GOT3 (cell line): Measurements from ENCODE around the gene SIK3.

Experiments used
- DNase-seq: peaks from one replicate; lab custom pipeline; 2025; ENCODE audit warnings: mixed read lengths; lab: John Stamatoyannopoulos, UW

The SIK3 gene

DNA sequence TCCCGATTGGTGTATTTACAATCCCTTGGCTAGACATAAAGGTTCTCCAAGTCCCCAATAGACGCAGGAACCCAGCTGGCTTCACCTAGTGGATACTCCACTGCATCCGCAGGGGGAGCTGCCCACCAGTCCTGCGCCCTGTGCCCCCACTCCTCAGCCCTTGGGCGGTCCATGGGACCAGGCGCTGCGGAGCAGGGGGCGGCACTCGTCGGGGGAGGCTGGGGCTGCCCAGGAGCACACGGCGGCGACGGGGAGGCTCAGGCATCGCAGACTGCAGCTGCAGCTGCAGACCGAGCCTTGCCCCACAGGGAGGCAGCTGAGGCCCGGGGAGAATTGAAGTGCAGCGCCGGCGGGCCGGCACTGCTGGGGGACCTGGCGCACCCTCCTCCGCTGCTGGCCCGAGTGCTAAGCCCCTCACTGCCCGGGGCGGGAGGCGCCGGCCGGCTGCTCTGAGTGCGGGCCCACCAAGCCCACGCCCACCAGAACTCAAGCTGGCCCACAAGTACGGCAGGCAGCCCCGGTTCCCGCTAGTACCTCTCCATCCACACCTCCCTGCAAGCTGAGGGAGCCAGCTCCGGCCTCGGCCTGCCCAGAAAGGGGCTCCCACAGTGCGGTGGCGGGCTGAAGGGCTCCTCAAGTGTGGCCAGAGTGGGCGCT, 12.2 kb upstream of the SIK3 start:
- no peak for DNase-seq

GRCh38 chr11:117107701-117108590, 9.7 kb upstream of the SIK3 start:
- no peak for DNase-seq

DNA sequence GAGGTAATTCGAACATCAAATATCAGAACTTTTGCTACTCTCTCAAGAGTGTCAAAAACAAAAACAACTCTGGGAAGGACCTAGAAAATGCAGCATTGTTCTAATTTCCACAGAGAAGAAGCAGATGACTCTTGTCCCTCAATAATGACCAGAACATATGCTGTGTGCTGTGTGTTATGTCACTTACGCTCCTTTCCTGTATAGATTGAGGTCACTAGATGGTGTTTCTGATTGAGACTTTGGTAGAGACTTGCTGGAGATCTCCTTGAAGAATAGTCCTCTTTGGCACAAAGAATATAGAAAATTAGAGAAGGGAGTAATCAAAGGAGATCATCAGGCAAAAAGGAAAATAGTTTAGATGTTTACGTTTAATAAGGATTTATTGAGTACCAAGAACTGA, 2.3 kb upstream of the SIK3 start:
- no peak for DNase-seq

GRCh38 chr11:117099696-117100095, 1.5 kb upstream of the SIK3 start:
- no peak for DNase-seq

GRCh38 chr11:117097389-117098268, 599 bp downstream of the SIK3 start:
- no peak for DNase-seq

GRCh38 chr11:117097014-117097388, 1.2 kb downstream of the SIK3 start:
- no peak for DNase-seq

DNA sequence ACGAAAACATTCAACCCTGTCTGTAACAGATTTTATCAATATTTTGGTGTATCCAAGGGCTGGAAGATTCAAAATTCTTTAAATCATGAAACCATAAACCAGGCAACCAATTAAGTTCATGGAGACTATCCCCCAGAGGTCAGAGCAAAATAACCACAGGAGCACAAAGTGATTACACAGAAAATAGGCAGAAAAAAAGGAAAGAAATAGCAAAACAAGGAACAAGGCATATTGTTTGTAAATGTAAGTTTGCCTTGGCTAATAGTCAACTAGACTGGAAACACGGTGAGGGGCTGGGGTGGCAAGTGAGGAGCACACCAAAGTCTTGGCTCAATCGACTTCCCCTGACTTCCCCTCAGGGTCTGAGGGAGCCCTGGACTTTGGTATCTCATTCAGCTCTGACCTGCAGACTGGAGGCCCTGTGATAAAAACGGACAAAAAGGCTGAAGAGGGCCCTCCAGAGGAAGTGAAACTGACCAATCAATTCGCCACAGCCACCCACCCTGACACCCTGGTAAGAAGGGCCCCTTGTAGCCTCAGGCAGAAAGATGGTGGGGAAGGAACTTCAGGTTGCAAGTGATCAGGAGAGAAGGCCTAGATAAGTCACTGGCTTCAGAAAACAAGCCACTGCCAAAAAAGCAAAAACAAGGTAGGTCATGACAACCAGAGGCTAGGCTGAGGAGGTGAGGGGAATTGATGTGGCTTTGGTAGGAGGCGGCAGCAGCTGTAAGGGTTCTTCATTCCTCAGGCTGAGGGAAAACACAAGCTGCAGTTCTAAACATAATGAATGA, 1.8 kb downstream of the SIK3 start:
- DNase-seq: no peak

- no peak for DNase-seq
Measured at GRCh38 chr11:117095284-117096161, 2.7 kb downstream of the SIK3 start.

- no peak for DNase-seq
Measured at GRCh38 chr11:117094776-117095175, 3.5 kb downstream of the SIK3 start.

DNA sequence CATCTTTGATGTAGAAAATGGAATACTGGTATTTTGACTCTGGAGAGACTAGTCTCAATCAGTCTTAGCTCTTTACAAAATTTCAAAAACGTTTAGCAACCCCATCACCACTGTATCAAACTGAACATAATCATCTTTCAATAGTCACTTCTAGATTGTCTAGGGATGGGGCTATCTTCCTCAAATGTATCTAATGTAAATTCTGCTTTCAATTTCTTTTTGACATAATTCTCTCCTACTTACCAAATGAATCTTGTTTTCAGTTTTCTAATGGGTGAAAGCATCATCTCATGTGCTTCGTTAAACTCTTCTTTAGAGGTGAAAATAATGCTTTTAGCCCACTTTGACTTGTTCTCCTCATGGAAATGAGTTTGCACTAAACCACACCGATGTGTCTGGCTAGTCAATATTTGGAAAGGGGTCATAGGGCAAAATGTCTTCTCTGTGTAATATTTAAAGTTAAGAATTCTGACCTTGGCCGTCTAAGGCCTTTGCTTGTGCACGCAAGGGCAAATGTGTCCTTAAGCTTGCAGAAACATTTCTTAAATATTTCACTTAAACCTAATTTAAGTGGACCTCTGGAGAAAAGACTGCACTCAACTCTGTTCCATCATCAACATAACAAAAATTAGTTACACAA, 5.2 kb downstream of the SIK3 start:
- DNase-seq: no peak

DNA sequence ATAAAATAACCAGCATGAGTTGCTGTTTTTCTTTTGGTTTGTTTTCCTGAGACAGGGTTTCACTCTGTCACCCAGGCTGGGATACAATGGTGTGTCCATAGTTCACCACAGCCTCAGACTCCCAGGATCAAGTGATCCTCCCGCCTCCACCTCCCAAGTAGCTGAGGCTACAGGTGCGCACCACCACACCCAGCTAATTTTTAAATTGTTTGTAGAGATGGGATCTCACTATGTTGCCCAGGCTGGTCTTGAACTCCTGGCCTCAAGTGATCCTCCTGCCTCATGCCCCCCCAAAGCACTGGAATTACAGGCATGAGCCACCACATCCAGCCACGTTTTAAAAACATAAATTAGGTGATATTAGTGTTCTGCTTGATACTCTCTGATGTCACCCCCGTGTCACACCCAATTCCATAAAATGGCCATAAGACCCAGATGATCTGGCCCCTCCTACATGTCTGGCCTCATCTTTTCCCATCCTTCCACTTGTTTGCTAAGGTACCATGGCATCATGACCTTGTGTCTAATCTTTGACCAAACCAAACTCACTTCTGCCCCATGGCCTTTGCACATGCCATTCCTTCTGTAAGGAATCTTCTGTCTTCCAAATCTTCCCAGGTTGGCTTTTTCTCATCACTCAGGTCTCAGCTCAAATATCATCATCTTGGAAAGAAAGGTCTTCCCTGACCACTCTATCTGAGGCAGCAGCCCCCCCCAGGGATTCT, 6.3 kb downstream of the SIK3 start:
- DNase-seq: no peak

GRCh38 chr11:117090111-117090706, 8.0 kb downstream of the SIK3 start:
- no peak for DNase-seq

DNA sequence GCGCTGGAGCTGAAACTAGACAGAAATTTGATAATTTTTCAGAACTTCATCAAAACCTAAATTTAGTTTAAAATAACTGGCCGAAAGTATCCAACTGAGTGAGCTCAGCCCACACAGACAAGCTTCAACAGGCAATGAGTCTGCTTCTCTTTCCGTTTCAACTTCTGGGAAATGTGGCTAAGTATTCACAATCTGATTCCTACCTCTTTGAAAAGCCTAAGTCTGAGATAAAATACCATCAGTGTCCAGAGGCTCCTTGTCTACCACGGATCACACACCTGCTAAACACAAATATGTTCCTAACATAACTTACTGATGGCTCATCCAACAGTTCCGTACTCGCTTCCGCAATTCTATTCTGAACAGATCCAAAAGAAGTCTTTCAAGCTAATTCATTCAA, 8.5 kb downstream of the SIK3 start:
- DNase-seq: no peak

DNA sequence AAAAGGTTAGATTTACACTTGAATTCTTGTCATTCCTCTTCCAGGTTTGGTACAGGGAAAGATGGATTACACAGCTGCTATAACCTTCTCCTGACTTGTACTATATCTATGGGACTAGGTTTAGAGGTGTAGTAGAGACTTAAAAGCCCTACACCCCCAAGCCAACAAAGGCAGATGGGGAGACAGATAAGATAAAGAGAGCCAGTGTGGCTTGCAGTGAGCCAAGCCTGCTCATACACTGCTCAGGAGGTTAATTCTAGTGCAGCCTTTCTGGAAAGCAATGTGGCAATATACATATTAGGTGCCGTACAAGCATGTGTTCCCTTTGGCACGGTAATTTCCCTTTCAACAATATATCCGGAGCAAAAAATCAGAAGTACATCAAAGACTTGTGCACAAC, 10.8 kb downstream of the SIK3 start:
- DNase-seq: no peak

- no peak for DNase-seq
Measured at GRCh38 chr11:117084992-117085391, 13.2 kb downstream of the SIK3 start.

DNA sequence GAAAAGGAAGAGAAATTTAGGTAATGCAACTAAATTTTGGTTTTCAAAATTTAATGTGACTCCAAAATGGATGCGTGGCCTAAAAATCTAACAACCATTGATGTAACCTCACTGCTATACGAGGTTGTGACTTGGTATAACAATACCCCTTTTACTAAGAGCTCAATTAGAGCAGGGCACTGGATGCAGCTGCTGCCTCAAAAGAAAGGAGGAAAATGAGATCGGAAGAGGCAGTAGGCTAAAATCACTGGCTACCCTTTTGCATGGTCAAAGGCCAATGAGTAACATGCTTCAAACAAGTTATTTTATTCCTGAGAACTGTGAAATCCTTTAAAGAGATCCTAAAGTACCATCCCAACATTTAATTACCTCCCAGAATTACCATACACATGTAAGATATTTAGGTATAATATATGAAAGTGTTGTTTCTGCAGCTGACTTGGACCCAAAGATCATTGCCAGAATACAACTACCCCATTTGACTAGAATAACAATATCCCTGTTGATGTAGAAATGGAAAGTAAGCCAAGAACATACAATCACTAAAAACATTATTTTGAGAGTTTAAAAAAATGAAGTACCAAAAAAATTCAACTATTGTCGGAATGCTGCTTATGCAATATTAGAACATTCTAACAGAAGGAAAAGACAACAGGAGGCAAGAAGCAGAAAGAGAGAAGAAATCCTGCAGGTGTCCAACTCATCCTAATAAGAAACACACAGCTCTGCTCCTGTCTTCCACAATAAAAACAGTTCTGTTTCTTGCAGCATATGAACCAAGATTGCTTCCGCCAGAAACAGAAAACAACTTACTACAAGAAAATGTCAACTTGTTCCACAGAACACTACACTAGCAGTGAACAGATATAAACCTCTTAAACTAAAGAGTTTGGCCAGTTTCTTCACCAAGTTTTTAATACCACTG, 15.0 kb downstream of the SIK3 start:
- no peak for DNase-seq

- DNase-seq: no peak
Measured at GRCh38 chr11:117081908-117082307, 16.3 kb downstream of the SIK3 start.

DNA sequence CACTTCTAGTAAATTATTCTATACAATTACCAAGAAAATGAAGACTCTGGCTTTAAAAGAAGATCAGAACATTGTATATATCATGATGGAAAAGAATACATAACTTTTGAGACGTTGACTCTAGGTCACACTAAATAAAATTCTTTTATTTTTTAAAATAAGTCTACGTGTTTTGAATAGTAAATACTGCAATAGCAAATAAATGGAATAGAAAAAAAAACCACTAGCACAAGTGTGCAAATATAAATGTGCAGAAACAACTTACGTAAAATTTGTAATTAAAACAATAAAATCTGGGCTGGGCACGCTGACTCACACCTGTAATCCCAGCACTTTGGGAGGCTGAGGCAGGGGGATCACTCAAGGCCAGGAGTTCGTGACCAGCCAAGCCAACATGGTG, 17.9 kb downstream of the SIK3 start:
- DNase-seq: no peak
